Neuron (in vitro differentiated cells): ENCODE results near the gene CAMTA1.

Experiments
- H2AFZ ChIP-seq: one replicate; pipeline ENCODE4 v1.6.1; 2013; ENCODE audit warnings: low read depth, mild to moderate bottlenecking, inconsistent platforms, low read length, moderate library complexity
- H3K27me3 ChIP-seq: one replicate; pipeline ENCODE4 v1.6.1; 2013; ENCODE audit warnings: low read length; ENCODE audit not compliant: insufficient read depth
- H3K36me3 ChIP-seq: one replicate; pipeline ENCODE4 v1.6.1; 2013; ENCODE audit warnings: low read length; ENCODE audit not compliant: insufficient read depth
- H3K4me1 ChIP-seq: one replicate; pipeline ENCODE4 v1.6.1; 2013; ENCODE audit warnings: low read length; ENCODE audit not compliant: insufficient read depth
- H3K4me3 ChIP-seq: 2 replicates; pipeline ENCODE4 v1.5.1; 2013; ENCODE audit warnings: mild to moderate bottlenecking, low read length, moderate library complexity
- H3K9me3 ChIP-seq: one replicate; pipeline ENCODE4 v1.6.1; 2013; ENCODE audit warnings: low read length

The CAMTA1 gene

DNA sequence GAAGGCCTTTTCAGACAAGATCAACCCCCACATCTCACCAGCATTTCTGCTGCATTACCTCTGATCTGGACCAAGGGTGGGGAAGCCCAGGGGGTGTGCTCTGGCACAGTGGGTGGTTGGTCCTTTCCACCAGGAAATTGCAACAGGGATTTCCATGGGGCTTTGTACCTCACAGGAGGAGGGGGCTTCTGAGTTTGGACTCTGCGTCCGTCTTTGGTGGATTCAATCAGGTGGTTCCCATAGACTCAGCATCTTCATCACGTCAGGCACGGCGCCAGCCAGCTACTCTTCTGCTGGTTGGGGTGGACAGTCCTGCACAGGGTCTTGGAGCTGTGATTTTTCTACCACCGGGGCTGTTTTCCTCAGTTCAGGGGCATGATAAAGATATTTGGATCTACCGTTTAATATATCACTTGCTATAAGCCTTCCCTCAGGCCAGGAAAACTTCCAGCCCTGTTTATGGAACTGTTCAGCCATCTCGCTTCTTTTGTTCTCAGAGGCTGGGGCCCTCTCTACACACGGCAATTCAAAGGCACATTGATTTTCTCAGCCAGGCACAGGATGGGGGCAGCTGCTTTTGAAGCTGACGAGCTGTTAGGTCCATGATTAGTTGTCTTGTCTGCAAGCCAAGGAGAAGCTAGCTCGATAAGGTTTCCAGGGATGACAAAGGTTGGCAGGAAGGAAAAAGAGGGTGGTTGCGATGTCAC is 467.3 kb downstream of the CAMTA1 start:
- Histone ChIP-seq H3K4me1 (peaks cover 16% of the 10 kb centered on the region), H2AFZ (no peak overlapping the region), H3K36me3 (no peaks in the 10 kb centered on the region), H3K9me3 (peaks cover 2% of the 10 kb centered on the region), H3K4me3 (no peak overlapping the region), H3K27me3 (peaks cover 8% of the 10 kb centered on the region)

DNA sequence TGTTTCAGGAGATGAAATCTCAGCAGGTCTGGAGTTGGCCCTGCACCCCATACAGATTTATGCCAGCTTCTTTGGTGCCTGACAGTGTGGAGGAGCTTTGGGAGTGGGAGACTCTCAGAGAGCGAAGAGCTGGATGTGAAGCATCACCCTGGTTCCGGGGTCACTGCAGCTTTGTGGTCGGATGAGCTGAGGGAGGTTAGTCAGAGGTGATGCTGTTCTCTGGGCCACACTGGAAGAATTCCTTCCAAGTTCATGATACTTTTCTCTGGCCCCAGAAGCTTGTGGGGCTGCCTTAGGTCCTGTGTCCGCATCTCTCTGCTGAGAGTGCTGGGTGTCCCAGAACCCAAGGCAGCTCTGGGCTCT is 467.8 kb downstream of the CAMTA1 start:
- Histone ChIP-seq H3K27me3 (peaks cover 12% of the 10 kb centered on the region), H3K9me3 (peaks cover 2% of the 10 kb centered on the region), H3K4me3 (no peak overlapping the region), H3K4me1 (peaks cover 11% of the 10 kb centered on the region), H2AFZ (no peak overlapping the region), H3K36me3 (no peaks in the 10 kb centered on the region)

DNA sequence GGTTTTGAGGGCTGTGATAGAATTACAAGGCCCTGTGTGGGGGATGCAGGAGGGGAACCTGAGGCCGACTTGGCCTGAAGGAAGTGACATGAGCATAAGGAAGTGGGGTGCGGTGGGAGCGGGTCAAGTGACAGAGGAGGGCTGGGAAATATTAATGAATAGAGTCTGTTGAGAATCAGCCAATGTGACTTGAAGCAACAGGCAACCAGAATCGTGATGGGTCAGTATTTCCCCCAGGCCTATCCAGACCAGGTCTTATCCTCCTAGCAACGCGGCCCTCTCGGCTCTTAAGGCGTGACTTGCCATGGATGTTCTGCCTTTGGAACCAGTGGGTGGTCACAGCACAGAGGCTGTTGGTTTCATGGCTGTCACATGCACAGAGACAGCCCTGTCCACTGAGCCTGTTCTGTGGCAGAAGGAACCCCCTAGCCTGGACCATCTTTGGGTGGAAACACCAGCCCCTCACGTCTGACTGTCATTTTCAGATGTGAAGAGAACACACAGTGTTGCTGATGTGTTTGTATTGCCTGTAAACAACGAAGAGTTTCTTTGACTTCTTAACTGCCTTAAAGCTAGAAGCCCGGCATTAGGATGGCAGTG is 468.8 kb downstream of the CAMTA1 start:
- no peaks in the 10 kb centered on the region for H3K36me3 ChIP-seq
- no peak overlapping the region for H2AFZ ChIP-seq
- H3K27me3 ChIP-seq, result peaks cover 10% of the 10 kb centered on the region
- H3K9me3 ChIP-seq, result peaks cover 2% of the 10 kb centered on the region
- H3K4me3 ChIP-seq, result no peak overlapping the region
- peaks cover 4% of the 10 kb centered on the region for H3K4me1 ChIP-seq

DNA sequence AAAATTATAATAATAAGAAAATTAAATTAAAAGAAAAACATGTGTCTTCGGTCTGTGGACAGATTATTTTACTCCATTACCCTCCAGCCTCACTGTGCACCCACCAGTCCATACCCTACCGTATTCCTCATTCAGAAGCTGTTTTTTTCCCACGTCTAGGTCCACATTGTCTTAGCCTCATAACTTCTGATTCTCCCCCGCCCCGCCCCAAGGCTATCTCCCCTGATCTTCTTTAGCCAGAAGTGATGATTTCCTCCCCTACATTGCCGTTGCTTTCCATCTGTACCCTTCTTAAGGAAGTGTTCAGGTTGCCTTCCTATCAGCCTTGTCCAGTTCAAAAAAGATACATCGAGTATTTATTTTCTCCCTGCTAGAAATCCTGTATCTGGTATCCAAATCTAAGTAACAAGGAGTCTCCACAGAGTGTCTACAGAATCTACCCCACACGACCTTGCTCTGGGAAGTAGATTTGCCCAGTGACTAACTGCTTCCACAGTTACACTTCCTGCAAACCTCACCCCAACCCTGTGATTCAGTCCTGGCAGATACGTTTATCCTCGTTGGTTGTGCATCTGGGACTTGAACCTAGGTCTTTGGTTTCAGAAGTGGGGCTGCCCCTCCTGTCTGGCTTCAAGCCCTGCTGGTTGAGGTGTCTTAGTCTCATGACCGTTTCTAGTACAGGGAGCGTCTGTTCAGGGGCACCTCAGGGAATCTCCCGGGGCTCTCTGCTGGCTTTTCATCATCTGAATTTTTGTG is 470.2 kb downstream of the CAMTA1 start:
- no peak overlapping the region for H2AFZ ChIP-seq
- H3K27me3 ChIP-seq, result peaks cover 6% of the 10 kb centered on the region
- H3K36me3 ChIP-seq, result no peaks in the 10 kb centered on the region
- no peaks in the 10 kb centered on the region for H3K9me3 ChIP-seq
- H3K4me1 ChIP-seq, result peaks cover 4% of the 10 kb centered on the region
- H3K4me3 ChIP-seq, result no peak overlapping the region

DNA sequence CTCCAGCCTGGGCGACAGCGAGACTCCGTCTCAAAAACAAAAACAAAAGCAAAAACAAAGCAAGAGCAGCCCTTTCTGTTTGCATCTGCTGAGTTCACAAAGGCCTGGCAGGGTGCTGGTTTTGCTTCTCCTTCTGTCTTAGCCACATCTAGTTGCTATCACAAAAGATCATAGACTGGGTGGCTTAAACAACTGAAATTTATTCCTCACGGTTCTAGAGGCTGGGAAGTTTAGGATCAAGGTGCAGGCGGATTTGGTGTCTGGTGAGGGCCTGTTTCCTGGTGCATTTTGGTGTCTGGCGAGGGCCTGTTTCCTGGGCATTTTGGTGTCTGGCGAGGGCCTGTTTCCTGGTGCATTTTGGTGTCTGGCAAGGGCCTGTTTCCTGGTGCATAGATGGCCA is 471.3 kb downstream of the CAMTA1 start:
- no peaks in the 10 kb centered on the region for H3K9me3 ChIP-seq
- peaks cover 6% of the 10 kb centered on the region for H3K27me3 ChIP-seq
- H3K4me1 ChIP-seq, result peaks cover 4% of the 10 kb centered on the region
- H2AFZ ChIP-seq, result no peak overlapping the region
- H3K36me3 ChIP-seq, result no peaks in the 10 kb centered on the region
- no peak overlapping the region for H3K4me3 ChIP-seq

DNA sequence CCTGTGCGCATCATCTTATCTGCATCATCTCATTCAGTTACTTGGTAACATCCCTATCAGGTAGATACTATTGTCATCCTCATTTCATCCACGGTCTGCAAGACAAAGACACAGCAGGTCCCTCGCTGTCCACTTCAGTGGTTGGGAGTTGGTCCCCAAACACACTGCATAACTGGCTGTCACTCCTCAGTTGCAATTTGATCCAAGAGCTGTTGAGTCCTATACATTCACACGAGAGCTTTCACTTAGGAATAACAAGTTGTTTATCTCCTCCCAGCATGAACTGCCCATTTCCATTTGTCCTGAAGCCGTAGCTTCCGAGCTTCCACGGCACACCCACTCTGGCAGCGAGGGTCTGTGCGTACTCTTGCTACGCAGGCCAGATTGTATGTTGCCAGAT is 472.0 kb downstream of the CAMTA1 start:
- Histone ChIP-seq H3K4me1 (peaks cover 4% of the 10 kb centered on the region), H3K27me3 (peaks cover 6% of the 10 kb centered on the region), H3K4me3 (no peak overlapping the region), H3K9me3 (no peaks in the 10 kb centered on the region), H2AFZ (no peak overlapping the region), H3K36me3 (no peaks in the 10 kb centered on the region)

DNA sequence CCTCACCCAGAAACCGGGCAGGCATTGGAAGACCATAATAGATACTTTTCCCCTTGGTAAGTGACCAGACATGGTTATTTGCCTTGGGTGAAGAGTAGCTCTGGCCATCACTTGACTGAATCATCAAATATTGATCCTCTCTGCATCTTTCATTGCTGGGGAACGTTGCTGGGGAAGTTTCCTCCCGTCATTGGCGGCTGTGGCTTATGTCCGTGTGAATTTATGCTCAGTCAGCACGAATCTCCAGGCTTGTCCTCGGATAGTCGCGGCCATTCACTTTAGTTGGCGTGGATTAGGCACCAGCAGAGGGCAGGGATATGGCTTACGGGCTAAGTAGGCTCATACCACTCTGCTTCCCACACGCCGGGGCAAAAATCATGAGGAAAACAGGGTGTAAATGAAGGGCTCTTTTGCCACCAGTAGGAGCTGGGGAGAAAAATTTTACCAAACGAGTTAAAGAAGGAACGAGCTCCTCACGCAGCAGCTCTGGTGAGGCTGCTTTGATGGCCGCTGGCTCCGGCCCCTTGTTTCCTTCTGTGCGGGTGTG is 473.4 kb downstream of the CAMTA1 start:
- H3K27me3 ChIP-seq, result peaks cover 10% of the 10 kb centered on the region
- H3K4me3 ChIP-seq, result no peak overlapping the region
- no peaks in the 10 kb centered on the region for H3K4me1 ChIP-seq
- no peaks in the 10 kb centered on the region for H3K9me3 ChIP-seq
- H2AFZ ChIP-seq, result no peak overlapping the region
- no peaks in the 10 kb centered on the region for H3K36me3 ChIP-seq

DNA sequence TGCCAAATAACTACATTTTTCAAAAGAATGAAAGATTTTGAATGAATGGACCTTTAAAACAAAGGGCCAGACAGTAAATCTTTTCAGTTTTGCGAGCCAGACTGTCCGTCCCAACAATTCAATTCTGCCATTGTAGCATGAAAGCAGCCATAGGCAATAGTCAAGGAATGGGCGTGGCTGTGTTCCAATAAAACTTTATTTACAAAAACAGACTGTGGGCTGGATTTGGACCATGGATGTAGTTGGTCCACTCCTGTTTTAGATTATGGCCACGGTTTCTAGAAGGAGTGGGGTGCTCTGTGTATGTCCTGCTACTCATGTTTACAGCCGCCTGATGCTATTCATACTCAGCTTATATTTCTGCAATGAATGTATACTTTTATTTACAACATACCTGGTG is 474.7 kb downstream of the CAMTA1 start:
- Histone ChIP-seq H3K36me3 (no peaks in the 10 kb centered on the region), H3K27me3 (peaks cover 10% of the 10 kb centered on the region), H3K9me3 (no peaks in the 10 kb centered on the region), H2AFZ (no peak overlapping the region), H3K4me3 (no peak overlapping the region), H3K4me1 (no peaks in the 10 kb centered on the region)

DNA sequence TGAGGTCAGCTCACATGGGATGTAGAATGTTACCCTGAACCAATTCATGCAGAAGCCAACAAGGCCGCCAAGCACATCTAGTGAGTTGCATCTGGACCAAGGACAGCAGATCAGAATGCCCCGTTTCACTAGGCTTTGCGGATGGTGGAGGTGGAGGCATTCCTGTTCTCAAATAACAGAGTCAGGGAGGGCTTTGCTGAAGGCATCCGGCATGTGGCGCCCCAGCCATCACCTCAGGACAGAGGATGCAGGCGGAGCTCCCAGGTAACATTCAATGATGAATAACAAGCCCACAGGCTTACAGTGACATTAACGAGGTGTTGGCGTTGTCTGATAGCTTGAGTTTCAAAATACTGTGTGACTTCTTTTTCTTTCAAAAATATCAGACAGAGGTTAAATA is 476.2 kb downstream of the CAMTA1 start:
- H3K27me3 ChIP-seq, result peaks cover 7% of the 10 kb centered on the region

DNA sequence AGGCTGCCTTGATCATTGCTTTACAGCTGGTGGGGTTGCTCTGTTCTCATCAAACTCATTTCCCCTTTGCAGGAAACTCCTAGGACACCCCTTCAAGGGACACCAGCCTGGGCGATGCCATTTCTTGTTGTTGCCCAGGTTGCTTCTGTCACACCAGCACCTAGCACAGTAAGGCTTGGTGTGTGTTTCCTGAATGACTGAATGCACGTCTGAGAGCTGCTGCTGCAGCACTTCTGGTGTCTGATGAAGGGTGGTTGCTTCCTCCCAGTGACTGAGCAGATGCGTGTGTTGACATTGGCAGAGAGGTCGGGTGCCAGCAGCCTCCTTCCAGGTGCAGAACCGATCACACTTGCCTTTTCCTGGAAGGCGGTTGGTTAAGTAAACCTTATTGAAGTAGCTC is 477.4 kb downstream of the CAMTA1 start:
- no peak overlapping the region for H3K4me3 ChIP-seq
- H3K27me3 ChIP-seq, result peaks cover 7% of the 10 kb centered on the region
- H3K4me1 ChIP-seq, result no peaks in the 10 kb centered on the region
- H2AFZ ChIP-seq, result no peak overlapping the region
- H3K9me3 ChIP-seq, result no peaks in the 10 kb centered on the region
- no peaks in the 10 kb centered on the region for H3K36me3 ChIP-seq

More for the DNA sequence above, 476.2 kb downstream of the CAMTA1 start:
- Histone ChIP-seq H2AFZ (no peak overlapping the region), H3K9me3 (no peaks in the 10 kb centered on the region), H3K4me3 (no peak overlapping the region), H3K36me3 (no peaks in the 10 kb centered on the region), H3K4me1 (no peaks in the 10 kb centered on the region)

DNA sequence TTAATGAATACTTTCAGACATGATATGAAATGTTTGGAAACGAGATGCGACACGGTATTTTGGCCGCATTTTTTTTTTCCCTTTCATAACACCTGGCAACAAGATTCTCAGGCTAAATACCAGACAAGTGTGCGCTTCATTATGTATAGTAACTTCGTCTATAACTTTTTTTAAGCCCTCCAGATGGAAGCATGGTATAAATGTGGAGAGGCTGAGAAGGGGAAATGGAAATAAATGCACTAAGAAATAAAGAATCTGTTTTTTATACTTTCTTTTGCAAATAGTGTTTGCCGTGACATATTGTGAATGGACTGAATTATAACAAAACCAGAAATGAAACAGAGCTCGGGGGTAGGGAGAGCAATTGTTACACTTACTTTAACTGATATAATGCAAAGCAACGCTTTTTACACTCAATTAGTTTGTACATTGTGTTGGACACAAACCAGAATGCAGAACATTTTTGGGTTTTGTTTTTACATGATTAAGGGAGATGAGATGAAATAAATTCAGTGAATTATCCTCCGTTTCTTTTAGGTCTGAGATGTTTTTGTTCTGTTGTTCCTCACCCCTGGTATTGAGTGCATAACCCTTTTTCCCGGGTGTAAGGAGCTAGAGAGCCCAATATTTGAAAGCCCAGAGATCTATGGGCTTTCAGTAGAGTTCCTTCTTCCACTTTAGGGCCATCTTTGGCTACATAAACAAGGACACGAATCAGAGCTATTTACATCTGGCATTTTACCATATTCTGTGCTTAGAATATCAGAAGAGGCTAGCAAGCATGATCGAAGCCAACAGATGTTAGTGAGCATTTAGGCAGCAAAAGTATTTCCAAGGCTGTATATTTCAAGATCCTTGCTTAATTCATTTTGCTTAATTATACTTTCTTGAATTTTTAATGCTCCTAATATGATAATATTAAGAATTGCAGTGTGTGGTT is 478.0 kb downstream of the CAMTA1 start:
- Histone ChIP-seq H3K36me3 (no peaks in the 10 kb centered on the region), H3K27me3 (peaks cover 4% of the 10 kb centered on the region), H3K9me3 (no peaks in the 10 kb centered on the region), H3K4me1 (no peaks in the 10 kb centered on the region), H2AFZ (no peak overlapping the region), H3K4me3 (no peak overlapping the region)

DNA sequence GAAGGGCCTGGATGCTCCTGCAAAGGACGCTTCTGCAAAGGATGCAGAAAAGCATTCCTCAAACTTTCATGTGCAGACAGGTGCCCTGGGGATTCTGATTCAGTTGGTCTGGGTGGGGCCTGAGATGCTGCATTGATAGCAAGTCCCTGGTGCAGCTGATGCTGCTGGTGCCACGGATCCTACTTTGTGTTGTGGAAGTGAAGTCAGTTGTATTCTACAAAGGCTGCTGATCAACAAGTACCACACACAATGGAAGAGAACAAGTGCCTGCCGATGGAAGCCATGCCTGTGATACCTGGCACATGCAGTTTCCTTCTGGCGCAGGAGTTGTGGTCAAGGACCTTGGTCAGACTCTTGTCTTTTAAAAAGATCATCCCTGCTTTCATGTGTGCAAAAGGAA is 478.8 kb downstream of the CAMTA1 start:
- Histone ChIP-seq H2AFZ (no peak overlapping the region), H3K4me1 (no peaks in the 10 kb centered on the region), H3K9me3 (no peaks in the 10 kb centered on the region), H3K36me3 (no peaks in the 10 kb centered on the region), H3K4me3 (no peak overlapping the region), H3K27me3 (peaks cover 4% of the 10 kb centered on the region)
